ENCODE data around the gene AVL9. TPM values are rescaled to one million over a fixed set of nuclear protein-coding genes. Genes with fewer than 3 reads are reported as not detected.

AVL9 gene
- total RNA-seq, 1 experiment from 2014 or later: 36.1 TPM

- ChIA-PET POLR2A (ENCODE audit: low non-redundant PET) (no interaction called here), CTCF (no interaction called here)
- no peak overlapping the region for H3K4me3 ChIP-seq (ENCODE audit: low read depth, low read length, poor library complexity, severe bottlenecking)
- no peak for DNase-seq (ENCODE audit: low spot score)
- peaks cover 10% of the 10 kb centered on the region for H3K36me3 ChIP-seq (ENCODE audit: insufficient read depth, low read length, poor library complexity, severe bottlenecking)
- BruUV-seq (replicated peaks): no TSS peak
- no peak overlapping the region for H3K27ac ChIP-seq (ENCODE audit: low read depth, low read length, poor library complexity, severe bottlenecking)
- no peaks in the 10 kb centered on the region for H3K4me1 ChIP-seq (ENCODE audit: insufficient read depth, low read length, poor library complexity, severe bottlenecking)
- no peak for TF ChIP-seq CTCF (conservative IDR thresholded peaks at IDR 0.05; ENCODE audit: low read depth, low read length)
- TF ChIP-seq EZH2 (IDR thresholded peaks at IDR 0.05; ENCODE audit: borderline replicate concordance, low read depth, low read length, poor library complexity, severe bottlenecking): no peak
- H3K27me3 ChIP-seq (replicated peaks; ENCODE audit: insufficient read depth, low read depth, low read length, poor library complexity): peaks cover 6% of the 10 kb centered on the region
- intact Hi-C loops (cut with micrococcal nuclease; ENCODE audit: unreplicated experiment): no loop called here
- H3K9me3 ChIP-seq (ENCODE audit: low read depth, low read length, poor library complexity, severe bottlenecking): no peaks in the 10 kb centered on the region
Observed at GRCh38 chr7:32481176-32481575, 14.1 kb upstream of the AVL9 start.

GRCh38 chr7:32481921-32482320 is 13.4 kb upstream of the AVL9 start:
- ChIA-PET POLR2A (ENCODE audit: low non-redundant PET) (no interaction called here), CTCF (no interaction called here)
- no peak overlapping the region for H3K4me3 ChIP-seq (ENCODE audit: low read depth, low read length, poor library complexity, severe bottlenecking)
- no peaks in the 10 kb centered on the region for H3K9me3 ChIP-seq (ENCODE audit: low read depth, low read length, poor library complexity, severe bottlenecking)
- peaks cover 17% of the 10 kb centered on the region for H3K36me3 ChIP-seq (ENCODE audit: insufficient read depth, low read length, poor library complexity, severe bottlenecking)
- DNase-seq (ENCODE audit: low spot score): no peak
- peaks cover 2% of the 10 kb centered on the region for H3K27me3 ChIP-seq (replicated peaks; ENCODE audit: insufficient read depth, low read depth, low read length, poor library complexity)
- intact Hi-C loops (cut with micrococcal nuclease; ENCODE audit: unreplicated experiment): no loop called here
- no peaks in the 10 kb centered on the region for H3K4me1 ChIP-seq (ENCODE audit: insufficient read depth, low read length, poor library complexity, severe bottlenecking)
- no TSS peak for BruUV-seq (replicated peaks)
- no peak overlapping the region for H3K27ac ChIP-seq (ENCODE audit: low read depth, low read length, poor library complexity, severe bottlenecking)
- TF ChIP-seq CTCF (conservative IDR thresholded peaks at IDR 0.05; ENCODE audit: low read depth, low read length) (no peak), EZH2 (IDR thresholded peaks at IDR 0.05; ENCODE audit: borderline replicate concordance, low read depth, low read length, poor library complexity, severe bottlenecking) (no peak)

- Histone ChIP-seq H3K4me3 (ENCODE audit: low read depth, low read length, poor library complexity, severe bottlenecking) (peak overlapping the region; percentile 73), H3K9me3 (ENCODE audit: low read depth, low read length, poor library complexity, severe bottlenecking) (no peaks in the 10 kb centered on the region), H3K27ac (ENCODE audit: low read depth, low read length, poor library complexity, severe bottlenecking) (peak overlapping the region; percentile 86), H3K27me3 (replicated peaks; ENCODE audit: insufficient read depth, low read depth, low read length, poor library complexity) (no peaks in the 10 kb centered on the region), H3K36me3 (ENCODE audit: insufficient read depth, low read length, poor library complexity, severe bottlenecking) (peaks cover 33% of the 10 kb centered on the region), H3K4me1 (ENCODE audit: insufficient read depth, low read length, poor library complexity, severe bottlenecking) (peaks cover 10% of the 10 kb centered on the region)
- BruUV-seq (replicated peaks): TSS peak; percentile 56
- ChIA-PET CTCF (no interaction called here), POLR2A (ENCODE audit: low non-redundant PET) (no interaction called here)
- no peak for DNase-seq (ENCODE audit: low spot score)
- TF ChIP-seq EZH2 (IDR thresholded peaks at IDR 0.05; ENCODE audit: borderline replicate concordance, low read depth, low read length, poor library complexity, severe bottlenecking): no peak
- TF ChIP-seq CTCF (conservative IDR thresholded peaks at IDR 0.05; ENCODE audit: low read depth, low read length): no peak
- intact Hi-C loops (cut with micrococcal nuclease; ENCODE audit: unreplicated experiment): loop anchor here (10.0 kb wide), 2 partner anchors 95 to 235 kb away; no protein-coding TSS in a partner anchor
Observed at GRCh38 chr7:32489788-32490126, 5.5 kb upstream of the AVL9 start.
